ENCODE data around the gene CTSD. TPM values are rescaled to one million over a fixed set of nuclear protein-coding genes. Genes with fewer than 3 reads are reported as not detected.

Gene CTSD
- total and polyA plus RNA-seq, 8 donors: 115 to 590 (median 257) TPM

DNA sequence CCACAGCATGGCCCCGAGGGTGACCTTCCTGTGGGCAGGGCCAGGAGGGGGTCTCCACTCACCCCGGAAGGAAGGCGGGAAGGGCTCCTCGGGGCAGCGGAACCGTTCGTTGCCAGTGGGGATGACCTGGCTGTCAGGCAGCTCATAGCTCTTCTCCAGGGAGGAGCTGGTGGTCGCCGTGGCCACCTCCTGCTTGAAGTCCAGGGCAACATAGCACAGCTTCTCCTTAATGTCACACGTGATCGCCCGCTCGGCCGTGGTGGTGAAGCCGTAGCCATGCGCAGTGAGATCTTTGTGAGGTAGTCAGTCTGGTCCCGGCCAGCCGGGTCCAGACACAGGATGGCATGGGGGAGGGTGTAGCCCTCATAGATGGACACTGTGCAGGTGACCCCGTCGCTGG lies 39.5 kb upstream of the CTSD start:
- no peaks in the 10 kb centered on the region for H3K9me3 ChIP-seq
- WGBS, 5 donors: 81 to 97% (median 95%) methylated on average over 10 to 20 of the region's 20 CpGs
- no peak for TF ChIP-seq POLR2AphosphoS5 (IDR thresholded peaks at IDR 0.05)
- TF ChIP-seq EP300 (IDR thresholded peaks at IDR 0.05): no peak
- no peak for TF ChIP-seq CTCF (IDR thresholded peaks at IDR 0.05)
- no peak for TF ChIP-seq POLR2A (IDR thresholded peaks at IDR 0.05)
- H3K4me1 ChIP-seq: peaks cover 0 to 15% (median 6%) of the 10 kb centered on the region in 4 donors
- H3K27me3 ChIP-seq: peaks cover 0 to 46% (median 0%) of the 10 kb centered on the region in 3 donors
- H3K27ac ChIP-seq: no peak overlapping the region
- intact Hi-C loops (cut with DNase I; ENCODE audit: low total_unique reads): no loop called here
- no peaks in the 10 kb centered on the region for H3K36me3 ChIP-seq
- no peak overlapping the region for H3K4me3 ChIP-seq
- DNase-seq: no peak

- intact Hi-C loops (cut with DNase I; ENCODE audit: low total_unique reads): no loop called here
These were observed 33.8 kb upstream of the CTSD start for GRCh38 chr11:1797391-1798125.

GRCh38 chr11:1796413-1797011 lies 32.8 kb upstream of the CTSD start:
- no peak for DNase-seq
- Histone ChIP-seq H3K4me3 (no peak overlapping the region), H3K27ac (no peak overlapping the region), H3K36me3 (no peaks in the 10 kb centered on the region), H3K4me1 (peaks cover 0 to 3% (median 0%) of the 10 kb centered on the region in 4 donors), H3K27me3 (peaks cover 0 to 44% (median 0%) of the 10 kb centered on the region in 3 donors), H3K9me3 (no peaks in the 10 kb centered on the region)
- TF ChIP-seq POLR2AphosphoS5 (IDR thresholded peaks at IDR 0.05): no peak
- TF ChIP-seq EP300 (IDR thresholded peaks at IDR 0.05): no peak
- TF ChIP-seq CTCF (IDR thresholded peaks at IDR 0.05): no peak
- no peak for TF ChIP-seq POLR2A (IDR thresholded peaks at IDR 0.05)
- intact Hi-C loops (cut with DNase I; ENCODE audit: low total_unique reads): no loop called here
- 57 to 73% (median 63%) methylated on average over 12 of the region's 12 CpGs for WGBS, 5 donors

More at GRCh38 chr11:1797391-1798125, 33.8 kb upstream of the CTSD start:
- H3K9me3 ChIP-seq: no peaks in the 10 kb centered on the region
- H3K4me1 ChIP-seq: no peaks in the 10 kb centered on the region
- TF ChIP-seq POLR2A (IDR thresholded peaks at IDR 0.05) (no peak), POLR2AphosphoS5 (IDR thresholded peaks at IDR 0.05) (no peak), EP300 (IDR thresholded peaks at IDR 0.05) (no peak), CTCF (IDR thresholded peaks at IDR 0.05) (no peak)
- H3K27me3 ChIP-seq: peaks cover 0 to 50% (median 0%) of the 10 kb centered on the region in 3 donors
- no peak overlapping the region for H3K27ac ChIP-seq
- WGBS, 5 donors: 81 to 91% (median 90%) methylated on average over 14 of the region's 14 CpGs
- H3K4me3 ChIP-seq: no peak overlapping the region
- DNase-seq: peak in 1 of 2 donors; percentile 10
- H3K36me3 ChIP-seq: no peaks in the 10 kb centered on the region

- WGBS, 5 donors: 60 to 69% (median 66%) methylated on average over 3 of the region's 3 CpGs
- Histone ChIP-seq H3K4me1 (peaks cover 0 to 3% (median 0%) of the 10 kb centered on the region in 4 donors), H3K4me3 (no peak overlapping the region), H3K36me3 (no peaks in the 10 kb centered on the region), H3K27me3 (peaks cover 0 to 34% (median 0%) of the 10 kb centered on the region in 3 donors), H3K9me3 (no peaks in the 10 kb centered on the region), H3K27ac (no peak overlapping the region)
- no peak for TF ChIP-seq POLR2AphosphoS5 (IDR thresholded peaks at IDR 0.05)
- TF ChIP-seq EP300 (IDR thresholded peaks at IDR 0.05): no peak
- TF ChIP-seq CTCF (IDR thresholded peaks at IDR 0.05): no peak
- TF ChIP-seq POLR2A (IDR thresholded peaks at IDR 0.05): no peak
- intact Hi-C loops (cut with DNase I; ENCODE audit: low total_unique reads): no loop called here
- DNase-seq: no peak
These were observed 29.4 kb upstream of the CTSD start for GRCh38 chr11:1793081-1793480.

All from stomach (tissue), 9 donors.